ENCODE data around the gene IGFBP5. TPM values are rescaled to one million over a fixed set of nuclear protein-coding genes. Genes with fewer than 3 reads are reported as not detected.

IGFBP5 gene
- polyA plus RNA-seq, 1 of the 3 experiments (the other 2 are of a cell fraction) = 323 TPM

GRCh38 chr2:216657086-216657855 is 38.1 kb downstream of the IGFBP5 start:
- H3F3A ChIP-seq (replicated peaks; ENCODE audit: insufficient read depth) = peaks cover 5% of the 10 kb centered on the region
- peak in 1 of 2 experiments; percentile 56; a peak in 1 of 4 replicates for TF ChIP-seq EP300 (IDR thresholded peaks at IDR 0.05; ENCODE audit: borderline replicate concordance in 1 of 2, low read depth in 1 of 2, low read length in 1 of 2)
- no peak for TF ChIP-seq TAF1 (IDR thresholded peaks at IDR 0.05; ENCODE audit: borderline replicate concordance, low read depth, low read length)
- no peak overlapping the region for H3K4me2 ChIP-seq
- peaks cover 21 to 22% of the 10 kb centered on the region in 2 experiments for H3K4me1 ChIP-seq (ENCODE audit: control insufficient read depth in 1 of 2, insufficient read depth in 2 of 2, low read depth in 1 of 2, low read length in 1 of 2)
- no peaks in the 10 kb centered on the region for H3K9me2 ChIP-seq
- no peaks in the 10 kb centered on the region for H3K27me3 ChIP-seq (ENCODE audit: insufficient read depth)
- peak; percentile 77 for DNase-seq
- H3K36me3 ChIP-seq (replicated peaks in 1 of 2; ENCODE audit: control insufficient read depth in 1 of 2, insufficient read depth in 2 of 2, low read length in 1 of 2) = peaks cover 14 to 36% of the 10 kb centered on the region in 2 experiments
- WGBS (ENCODE audit: low lambda C conversion rate) = 79% methylated on average over 16 of the region's 16 CpGs
- ChIA-PET CTCF (interaction anchor here (1.6 to 24.7 kb wide), 5 partner anchors 8 to 1056 kb away, joined by 3 to 614 read pairs (median 7); partner anchors contain the start of gene IGFBP2), POLR2A (no interaction called here)
- H4K20me1 ChIP-seq (ENCODE audit: insufficient read depth) = peaks cover 18% of the 10 kb centered on the region
- H3K9me3 ChIP-seq = no peaks in the 10 kb centered on the region
- peak overlapping the region in 1 of 2 experiments; percentile 73; a peak in 2 of 4 replicates for H3K27ac ChIP-seq (ENCODE audit: low read depth in 2 of 2, low read length in 1 of 2)
- H3K79me2 ChIP-seq (ENCODE audit: insufficient read depth) = peaks cover 55% of the 10 kb centered on the region; the same call in 1 of the 2 replicates
- H2AFZ ChIP-seq (ENCODE audit: low read depth) = no peak overlapping the region
- no peak overlapping the region for H3K9ac ChIP-seq
- H3K4me3 ChIP-seq (ENCODE audit: low read depth in 2 of 2, low read length in 1 of 2) = no peak overlapping the region

GRCh38 chr2:216654528-216655052 is 40.8 kb downstream of the IGFBP5 start:
- no peak for DNase-seq
- H2AFZ ChIP-seq (ENCODE audit: low read depth) = no peak overlapping the region
- H3F3A ChIP-seq (replicated peaks; ENCODE audit: insufficient read depth) = peaks cover 5% of the 10 kb centered on the region
- H3K4me3 ChIP-seq (ENCODE audit: low read depth in 2 of 2, low read length in 1 of 2) = no peak overlapping the region
- peaks cover 9 to 19% of the 10 kb centered on the region in 2 experiments for H3K36me3 ChIP-seq (replicated peaks in 1 of 2; ENCODE audit: control insufficient read depth in 1 of 2, insufficient read depth in 2 of 2, low read length in 1 of 2)
- CTCF ChIA-PET = interaction anchor here (1.6 to 24.7 kb wide), 3 partner anchors 11 to 133 kb away, joined by 4 to 614 read pairs (median 76); no protein-coding TSS in a partner anchor
- H3K9me2 ChIP-seq = no peaks in the 10 kb centered on the region
- peaks cover 79% of the 10 kb centered on the region for H3K79me2 ChIP-seq (ENCODE audit: insufficient read depth)
- H4K20me1 ChIP-seq (ENCODE audit: insufficient read depth) = peaks cover 18% of the 10 kb centered on the region
- H3K27ac ChIP-seq (ENCODE audit: low read depth in 2 of 2, low read length in 1 of 2) = peak overlapping the region in 1 of 2 experiments; percentile 46; a peak in 2 of 4 replicates
- TF ChIP-seq IRF3 (IDR thresholded peaks at IDR 0.05; ENCODE audit: low read depth, low read length) = no peak
- no peak for TF ChIP-seq ZBTB33 (IDR thresholded peaks at IDR 0.05; ENCODE audit: borderline replicate concordance, low read depth)
- TF ChIP-seq GATA2 (CRISPR knock-in tag; IDR thresholded peaks at IDR 0.05) = no peak
- TF ChIP-seq RCOR1 (IDR thresholded peaks at IDR 0.05; ENCODE audit: low read length) = no peak
- TF ChIP-seq RFX5 (IDR thresholded peaks at IDR 0.05; ENCODE audit: low read length) = no peak
- no peak for TF ChIP-seq JUND (IDR thresholded peaks at IDR 0.05)
- no peak for TF ChIP-seq POLR2AphosphoS5 (IDR thresholded peaks at IDR 0.05; ENCODE audit: low read depth, low read length)
- H3K4me2 ChIP-seq = no peak overlapping the region
- no peaks in the 10 kb centered on the region for H3K9me3 ChIP-seq
- no peaks in the 10 kb centered on the region for H3K27me3 ChIP-seq (ENCODE audit: insufficient read depth)
- H3K9ac ChIP-seq = no peak overlapping the region
- WGBS (ENCODE audit: low lambda C conversion rate) = 93% methylated on average over 2 of the region's 2 CpGs
- POLR2A ChIA-PET = interaction anchor here (1.1 kb wide), 1 partner anchor 13 kb away, joined by 5 read pairs; no protein-coding TSS in a partner anchor
- peaks cover 27 to 37% of the 10 kb centered on the region in 2 experiments for H3K4me1 ChIP-seq (ENCODE audit: control insufficient read depth in 1 of 2, insufficient read depth in 2 of 2, low read depth in 1 of 2, low read length in 1 of 2)
